ENCODE results near the gene ZNF2. TPM values are rescaled to one million over a fixed set of nuclear protein-coding genes. Genes with fewer than 3 reads are reported as not detected.

ZNF2 gene
- total RNA-seq, 4 donors from 2014 or later, result 5.9 to 20.2 (median 8.7) TPM

GRCh38 chr2:95220449-95220848 lies 54.8 kb downstream of the ZNF2 start:
- H3K36me3 ChIP-seq, result no peaks in the 10 kb centered on the region
- no peaks in the 10 kb centered on the region for H3K4me1 ChIP-seq
- intact Hi-C loops (cut with DNase I; ENCODE audit: low total_unique reads), result no loop called here
- H3K27me3 ChIP-seq, result no peaks in the 10 kb centered on the region
- H3K27ac ChIP-seq, result no peak overlapping the region
- H3K4me3 ChIP-seq, result no peak overlapping the region
- peaks cover 0 to 70% of the 10 kb centered on the region in 2 donors for H3K9me3 ChIP-seq
- no peak for TF ChIP-seq CTCF (IDR thresholded peaks at IDR 0.05)
- TF ChIP-seq POLR2A (IDR thresholded peaks at IDR 0.05), result no peak
- DNase-seq, result no peak

- Histone ChIP-seq H3K36me3 (no peaks in the 10 kb centered on the region), H3K4me1 (no peaks in the 10 kb centered on the region), H3K4me3 (no peak overlapping the region), H3K27me3 (no peaks in the 10 kb centered on the region), H3K27ac (no peak overlapping the region), H3K9me3 (peaks cover 0 to 28% of the 10 kb centered on the region in 2 donors)
- intact Hi-C loops (cut with DNase I; ENCODE audit: low total_unique reads), result no loop called here
- TF ChIP-seq POLR2A (IDR thresholded peaks at IDR 0.05) (no peak), CTCF (IDR thresholded peaks at IDR 0.05) (no peak)
- no peak for DNase-seq
Measured at GRCh38 chr2:95225658-95226057, 60.0 kb downstream of the ZNF2 start.

- no peak overlapping the region for H3K4me3 ChIP-seq
- H3K4me1 ChIP-seq, result no peaks in the 10 kb centered on the region
- peaks cover 0 to 25% of the 10 kb centered on the region in 2 donors for H3K9me3 ChIP-seq
- no peak for TF ChIP-seq POLR2A (IDR thresholded peaks at IDR 0.05)
- TF ChIP-seq CTCF (IDR thresholded peaks at IDR 0.05), result no peak
- DNase-seq, result no peak
- H3K36me3 ChIP-seq, result no peaks in the 10 kb centered on the region
- H3K27ac ChIP-seq, result no peak overlapping the region
- intact Hi-C loops (cut with DNase I; ENCODE audit: low total_unique reads), result no loop called here
- no peaks in the 10 kb centered on the region for H3K27me3 ChIP-seq
Measured at GRCh38 chr2:95231723-95232122, 66.1 kb downstream of the ZNF2 start.

GRCh38 chr2:95232232-95232631 lies 66.6 kb downstream of the ZNF2 start:
- Histone ChIP-seq H3K27ac (no peak overlapping the region), H3K27me3 (no peaks in the 10 kb centered on the region), H3K4me1 (no peaks in the 10 kb centered on the region), H3K36me3 (no peaks in the 10 kb centered on the region), H3K4me3 (no peak overlapping the region), H3K9me3 (peaks cover 0 to 25% of the 10 kb centered on the region in 2 donors)
- TF ChIP-seq POLR2A (IDR thresholded peaks at IDR 0.05) (no peak), CTCF (IDR thresholded peaks at IDR 0.05) (no peak)
- no peak for DNase-seq
- intact Hi-C loops (cut with DNase I; ENCODE audit: low total_unique reads), result no loop called here

Other genes with a start within 250 kb of the ZNF2 start
- gene MAL, start 140.1 kb upstream of the ZNF2 start, total RNA-seq, result 1 to 10 TPM in 2 of 4 donors, under 1 TPM in 1, not detected in 1; 0.29 to 1.7 (median 1.6) TPM
- 10 to 100 TPM in 3 of 4 donors, 1 to 10 TPM in 1; 7.2 to 50.3 (median 28.6) TPM for gene MRPS5, start 44.0 kb upstream of the ZNF2 start, total RNA-seq
- gene ZNF514, start 6.0 kb upstream of the ZNF2 start, total RNA-seq, result 10 to 100 TPM; 13.3 to 38.4 (median 23.7) TPM
- gene ZNF892, start 41.7 kb downstream of the ZNF2 start, total RNA-seq, result 10 to 100 TPM in 2 of 4 donors, 1 to 10 TPM in 1, under 1 TPM in 1; 0.88 to 19.6 (median 6.9) TPM
- gene PROM2, start 108.6 kb downstream of the ZNF2 start, total RNA-seq, result 10 to 100 TPM in 2 of 4 donors, 1 to 10 TPM in 2; 1.5 to 13.8 (median 7.1) TPM
- gene KCNIP3, start 131.5 kb downstream of the ZNF2 start, total RNA-seq, result 10 to 100 TPM in 2 of 4 donors, 1 to 10 TPM in 2; 1.5 to 18.3 (median 10.8) TPM
- gene FAHD2A, start 236.9 kb downstream of the ZNF2 start, total RNA-seq, result 10 to 100 TPM in 3 of 4 donors, 1 to 10 TPM in 1; 4.4 to 62.4 (median 27.1) TPM

All from uterus (tissue), 4 donors.